GM18526 (cell line): Measurements from ENCODE around the gene PTPN4.

Source experiments
- POLR2A ChIP-seq: IDR thresholded peaks from 3 replicates; pipeline ENCODE4 v1.6.1; 2011; ENCODE audit not compliant: insufficient read length; ENCODE audit errors: extremely low read depth

The PTPN4 gene

DNA sequence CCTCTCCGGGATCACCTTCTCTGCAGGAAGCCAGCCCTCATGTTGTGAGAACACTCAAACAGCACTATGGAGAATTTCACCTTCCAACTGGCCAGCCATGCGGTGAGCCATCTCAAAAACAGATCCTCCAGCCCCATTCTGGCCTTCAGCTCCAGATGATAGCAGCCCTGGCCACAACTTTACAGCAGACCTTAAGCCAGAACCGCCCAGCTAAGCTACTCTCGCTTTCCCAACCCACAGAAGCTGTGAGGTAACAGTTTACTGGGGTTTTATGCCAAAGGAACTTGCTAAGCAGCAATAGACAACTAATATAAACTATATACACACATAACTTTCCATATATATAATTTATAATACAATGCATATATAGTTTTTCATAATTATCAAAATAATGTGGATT lies 11.6 kb upstream of the PTPN4 start:
- TF ChIP-seq POLR2A, result no peak

DNA sequence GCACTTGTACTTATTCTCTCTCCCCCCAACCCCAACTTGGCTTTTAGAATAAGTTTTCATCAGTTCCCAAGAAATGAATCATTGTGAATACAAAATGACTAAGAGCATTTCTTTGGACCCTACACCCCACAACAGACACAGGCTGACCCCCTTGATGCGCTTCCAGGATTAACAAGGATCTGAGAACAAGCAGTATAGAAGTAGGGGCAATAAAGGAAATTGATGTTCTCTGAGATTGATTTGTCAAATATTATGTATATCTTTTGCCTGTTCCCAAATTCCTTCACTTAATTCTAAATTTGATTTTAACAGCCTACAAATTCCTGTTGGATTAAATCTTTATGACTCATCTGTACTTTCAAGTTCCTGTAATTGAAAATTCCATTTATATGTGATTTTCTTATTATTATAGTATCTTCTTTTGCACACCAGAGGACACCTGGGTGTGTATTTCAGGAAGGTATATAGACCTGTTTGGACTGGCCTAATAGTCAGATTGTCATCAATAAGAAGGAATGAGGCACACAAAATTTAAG lies 10.2 kb upstream of the PTPN4 start:
- TF ChIP-seq POLR2A, result no peak

DNA sequence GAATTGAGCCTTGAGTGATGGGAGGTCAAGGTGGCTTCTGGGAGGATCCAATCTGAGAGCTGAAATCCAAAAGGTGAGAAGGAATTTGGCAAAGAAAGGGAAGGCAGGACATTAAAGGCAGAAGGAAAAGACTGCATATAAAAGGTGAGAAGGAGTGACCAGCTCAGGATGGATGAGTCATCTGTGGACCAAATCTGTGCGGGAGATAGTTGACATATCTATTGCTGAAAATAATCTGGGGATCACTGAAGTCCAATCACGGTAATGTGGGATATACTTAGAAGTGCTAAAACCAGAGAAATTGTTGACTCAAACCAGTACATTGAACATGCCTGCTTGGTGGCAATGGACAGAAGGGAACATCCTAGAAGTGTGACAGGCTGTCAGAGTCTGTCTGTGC lies 8.0 kb upstream of the PTPN4 start:
- TF ChIP-seq POLR2A, result no peak

DNA sequence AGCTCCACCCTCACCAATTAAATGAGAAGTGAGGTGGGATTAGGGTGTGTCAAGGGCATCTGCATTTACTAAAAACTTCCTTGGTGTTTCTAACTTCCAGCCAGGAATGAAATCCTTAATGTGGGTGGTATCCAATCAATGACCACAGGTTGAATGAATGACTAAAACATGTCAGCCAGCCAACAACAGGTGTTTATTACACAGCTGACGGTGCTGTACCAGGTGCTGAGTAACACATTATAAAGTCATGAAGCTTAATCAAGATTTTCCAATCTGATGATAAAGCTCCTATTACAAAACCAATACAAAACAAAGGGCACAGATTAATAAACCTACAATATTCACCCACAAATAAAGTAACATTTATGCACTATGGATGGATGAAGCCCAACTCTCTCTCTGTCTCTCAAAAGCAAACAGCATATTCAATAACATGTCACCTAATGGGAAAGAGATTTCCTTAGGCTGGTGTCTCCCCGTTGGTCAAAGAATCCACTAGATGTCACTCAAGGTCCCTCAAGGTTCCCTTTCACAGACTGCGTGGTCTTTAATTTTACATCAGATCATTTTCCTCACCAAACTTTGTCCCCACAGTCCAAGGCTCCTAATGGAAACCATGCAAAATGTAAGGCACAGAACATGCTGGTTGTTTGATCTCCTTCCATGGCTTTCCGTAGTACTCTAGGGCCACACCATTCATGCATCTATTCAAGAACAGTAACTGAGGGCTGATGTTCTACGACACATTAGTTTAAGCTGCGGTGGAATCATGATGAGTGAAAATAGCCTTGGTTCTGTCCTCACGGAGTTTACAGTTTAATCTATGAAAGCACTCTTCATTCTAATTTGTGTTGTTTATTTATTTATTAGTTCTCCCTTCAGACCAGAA lies 6.4 kb upstream of the PTPN4 start:
- no peak for TF ChIP-seq POLR2A

DNA sequence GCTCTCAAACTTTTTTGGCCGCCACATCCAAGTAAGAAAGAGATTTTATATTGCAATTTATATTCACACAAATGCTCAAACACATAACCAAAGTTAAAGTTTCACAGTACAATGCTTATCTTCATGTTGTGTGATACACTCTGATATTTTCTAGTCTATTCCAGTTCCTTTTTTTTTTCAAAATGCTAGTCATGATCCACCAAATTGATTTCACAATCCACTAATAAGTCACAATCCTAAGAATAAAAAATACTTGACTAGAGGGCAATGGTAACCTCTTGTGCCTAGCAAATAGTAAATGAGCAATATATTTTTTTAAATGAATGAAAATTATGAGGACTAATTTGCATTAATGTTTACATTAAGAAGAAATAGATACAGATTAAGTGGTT lies 5.8 kb upstream of the PTPN4 start:
- TF ChIP-seq POLR2A, result no peak

DNA sequence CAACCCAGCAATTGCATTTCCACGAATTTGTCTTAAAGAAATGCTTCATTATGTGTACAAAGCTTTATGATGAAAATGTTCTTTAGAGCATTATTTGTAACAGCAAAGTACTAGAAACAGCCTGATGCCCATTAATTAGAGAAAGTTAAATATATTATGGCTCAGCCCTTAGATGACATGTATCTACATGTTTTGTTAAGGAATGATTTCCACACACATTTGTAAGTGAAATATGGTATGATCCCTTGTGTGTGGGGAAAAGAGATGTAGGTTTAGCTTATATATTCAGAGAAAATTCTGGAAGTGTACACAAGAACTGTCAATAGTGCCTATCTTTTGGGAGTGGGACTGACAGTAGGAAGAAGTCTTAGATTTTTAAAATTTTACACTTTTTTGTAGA lies 3.8 kb upstream of the PTPN4 start:
- no peak for TF ChIP-seq POLR2A

DNA sequence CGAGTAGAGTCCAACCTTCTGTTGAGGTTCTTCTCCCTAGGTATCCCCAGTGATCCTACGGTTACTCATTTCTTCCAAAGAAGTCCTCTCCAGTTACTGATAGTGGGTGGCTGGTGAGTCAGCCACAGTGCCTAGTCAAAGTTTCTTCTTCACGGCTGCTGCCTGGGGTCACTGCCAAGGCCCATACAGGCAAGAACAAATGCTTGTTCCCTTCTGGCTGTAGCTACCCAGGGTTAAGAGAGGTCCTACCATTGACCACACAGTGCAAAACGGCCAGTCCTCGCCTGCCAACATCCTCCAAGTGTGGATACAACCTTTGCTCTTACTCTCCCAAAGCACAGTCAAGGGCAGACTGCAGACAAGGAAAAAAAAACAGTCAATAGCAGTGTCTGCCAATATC lies 2.9 kb upstream of the PTPN4 start:
- TF ChIP-seq POLR2A, result no peak

DNA sequence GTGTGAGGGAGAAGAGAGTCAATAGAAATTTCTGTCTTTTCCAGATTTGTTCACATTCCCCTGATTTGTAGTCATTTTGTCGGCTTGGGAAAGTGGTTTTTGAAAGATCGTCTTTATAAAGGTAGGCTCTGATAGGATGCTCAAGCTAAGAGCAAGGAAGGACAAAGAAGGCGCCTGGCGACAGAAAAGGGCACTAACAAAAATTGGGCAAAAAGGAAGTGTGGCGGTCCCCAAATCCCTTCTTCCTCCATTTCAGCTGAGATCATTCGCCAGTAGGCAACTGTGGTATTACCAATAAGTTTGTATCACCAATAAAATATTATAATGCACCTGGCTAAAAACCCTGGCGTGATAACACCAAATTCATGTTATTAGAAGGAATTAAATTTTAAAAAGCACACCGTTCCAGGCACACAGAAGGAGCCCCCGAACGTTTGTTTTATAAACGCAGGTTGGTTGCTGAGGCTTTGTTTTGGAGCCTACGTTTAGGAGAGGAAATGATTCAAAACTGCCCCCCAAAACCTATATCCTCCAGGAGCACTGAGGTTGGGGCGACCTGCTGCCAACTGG lies 756 bp upstream of the PTPN4 start:
- TF ChIP-seq POLR2A, result no peak

DNA sequence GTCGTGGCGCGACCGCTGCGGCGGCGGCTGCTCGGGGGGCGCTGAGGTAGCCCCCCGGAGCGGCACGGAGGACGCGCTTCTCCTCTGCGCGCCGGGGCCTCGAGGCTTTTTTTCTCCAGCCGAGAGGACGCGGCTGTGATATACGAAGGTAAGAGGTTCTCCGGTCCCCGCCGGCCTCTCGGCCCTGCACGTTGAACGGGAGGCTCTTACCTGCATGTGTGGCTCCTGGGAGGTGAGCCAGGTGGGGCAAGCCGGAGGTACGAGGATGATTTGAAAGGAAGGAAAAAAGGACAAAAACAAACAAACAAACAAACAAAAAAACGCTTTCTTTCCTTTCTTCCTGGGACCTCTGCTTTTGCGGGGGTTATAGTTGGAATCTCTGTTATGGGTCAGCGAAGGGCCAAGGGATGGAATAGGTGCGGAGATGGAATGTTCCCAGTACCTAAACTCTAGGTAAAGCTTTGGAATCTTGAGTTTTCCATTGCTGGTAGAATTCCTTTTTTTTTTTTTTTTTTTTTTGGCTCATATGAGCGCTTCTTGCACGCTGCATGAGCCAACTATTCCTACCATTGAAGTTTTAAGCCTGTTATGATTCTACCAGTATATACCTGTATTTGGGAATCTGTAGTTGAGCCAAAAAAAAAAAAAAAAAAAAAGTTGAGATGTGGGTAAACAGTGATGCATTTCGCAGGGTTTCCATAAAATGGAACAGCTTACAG lies 674 bp downstream of the PTPN4 start:
- no peak for TF ChIP-seq POLR2A

DNA sequence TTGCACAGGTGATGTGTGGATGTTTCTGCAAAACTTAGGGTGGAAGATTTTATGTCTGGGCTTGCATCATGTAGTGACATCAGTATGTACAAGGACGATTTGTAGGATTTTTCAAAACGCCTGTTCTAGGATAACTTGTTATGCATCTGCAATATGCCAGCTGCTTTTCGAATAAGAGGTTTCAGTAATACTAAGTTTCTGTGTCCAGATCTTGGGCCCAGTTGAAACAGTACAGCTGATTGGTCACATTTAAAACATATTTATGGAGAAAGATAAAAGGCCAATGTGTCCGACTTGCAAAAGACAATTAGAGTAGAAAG lies 1.2 kb downstream of the PTPN4 start:
- no peak for TF ChIP-seq POLR2A

DNA sequence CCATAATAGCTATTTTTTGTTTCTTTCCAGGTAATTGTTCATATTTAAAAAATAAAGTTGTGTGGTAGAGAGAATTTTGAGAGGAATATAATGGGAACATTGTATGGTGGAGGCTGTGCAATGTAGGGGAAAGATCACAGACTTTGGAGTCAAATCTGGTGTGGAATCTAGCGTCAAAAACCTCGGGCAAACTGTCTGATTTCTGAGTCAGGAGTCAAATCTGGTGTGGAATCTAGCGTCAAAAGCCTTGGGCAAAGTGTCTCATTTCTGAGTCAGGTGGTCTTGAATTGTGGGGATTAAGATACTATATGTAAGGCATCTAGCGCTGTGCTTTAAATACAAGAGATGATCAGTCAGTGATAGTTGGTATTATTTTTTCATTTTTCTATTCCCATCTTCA lies 5.1 kb downstream of the PTPN4 start:
- no peak for TF ChIP-seq POLR2A

DNA sequence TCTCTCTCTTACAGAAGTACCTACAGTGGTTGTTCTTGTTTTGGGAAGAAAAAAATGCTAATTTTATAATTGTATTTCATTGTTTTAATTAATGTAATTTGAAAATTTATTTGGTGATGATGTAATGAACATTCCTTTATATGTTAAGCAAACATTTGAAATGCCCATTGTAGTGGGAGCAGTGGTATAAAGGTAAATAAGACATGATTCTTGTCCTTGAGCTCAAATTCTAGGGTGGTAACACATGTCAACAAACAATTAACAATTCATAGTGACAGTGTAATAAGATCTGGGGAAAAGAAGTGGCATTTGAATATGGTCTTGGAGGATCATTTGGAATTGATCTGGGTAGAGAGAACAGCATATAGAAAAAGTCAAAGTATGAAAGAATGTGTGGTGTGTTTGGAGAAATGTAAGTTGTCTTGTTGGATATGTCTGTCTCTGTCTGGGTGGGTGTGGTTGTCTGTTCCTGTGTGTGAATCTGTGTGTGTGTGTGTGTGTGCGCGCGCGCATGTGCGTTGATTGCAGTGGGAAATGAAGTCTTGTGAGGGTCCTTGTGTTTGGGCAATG lies 5.8 kb downstream of the PTPN4 start:
- TF ChIP-seq POLR2A, result no peak

DNA sequence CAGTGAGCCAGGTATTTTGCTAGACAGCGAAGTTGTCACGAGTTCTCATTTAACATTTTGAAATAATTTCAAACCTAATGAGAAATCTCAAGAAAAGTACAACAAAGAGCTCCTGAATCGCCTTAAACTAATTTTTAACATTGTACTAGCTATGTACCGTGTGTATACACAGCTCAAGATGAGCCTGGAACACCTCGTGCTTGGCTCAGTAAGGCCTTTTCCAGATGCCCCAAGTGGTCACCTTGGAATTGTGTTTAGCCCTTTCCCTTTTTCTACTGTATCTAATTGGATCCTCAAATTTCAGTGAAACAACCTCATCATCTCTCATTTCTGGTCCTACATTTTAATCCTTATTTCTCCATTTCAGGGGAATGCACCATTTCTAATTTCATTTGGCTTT lies 7.2 kb downstream of the PTPN4 start:
- TF ChIP-seq POLR2A, result no peak

DNA sequence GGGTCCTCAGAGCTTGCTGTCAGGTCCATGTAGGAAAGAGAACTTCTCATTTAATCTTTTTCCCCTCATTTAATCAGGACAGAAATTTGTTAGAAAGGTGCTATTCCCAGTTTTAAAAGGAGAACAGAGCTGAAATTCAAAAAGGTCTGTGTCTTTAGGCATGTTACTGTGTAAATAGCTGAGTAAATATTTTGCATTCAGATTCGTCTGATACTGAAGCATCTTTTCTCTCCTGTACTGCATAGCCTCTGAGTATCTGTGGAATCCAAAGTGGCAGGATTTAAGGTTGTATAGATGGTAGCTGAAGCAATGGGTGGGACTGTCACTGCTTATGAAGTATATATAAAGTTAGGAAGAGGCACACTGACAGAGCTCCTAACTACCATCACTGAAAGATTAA lies 9.0 kb downstream of the PTPN4 start:
- no peak for TF ChIP-seq POLR2A

DNA sequence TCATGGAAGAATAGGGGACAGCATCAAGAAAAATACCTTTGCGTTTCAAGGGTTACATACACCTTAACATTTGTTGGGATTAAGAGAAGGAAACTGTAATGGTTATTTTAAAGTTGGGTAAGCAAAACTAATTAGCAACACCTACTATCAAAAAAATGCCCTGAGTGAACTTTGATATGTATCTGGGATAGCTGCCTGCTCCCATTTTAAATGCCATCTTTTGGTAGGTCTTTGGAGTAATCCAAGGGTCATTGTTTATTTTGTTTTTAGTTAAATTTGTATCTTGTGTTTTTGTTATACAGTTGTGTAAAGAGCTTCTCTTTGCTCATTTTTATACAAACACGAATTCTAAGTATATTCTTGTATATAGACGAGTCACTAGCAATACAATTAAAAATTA lies 9.9 kb downstream of the PTPN4 start:
- TF ChIP-seq POLR2A, result no peak

DNA sequence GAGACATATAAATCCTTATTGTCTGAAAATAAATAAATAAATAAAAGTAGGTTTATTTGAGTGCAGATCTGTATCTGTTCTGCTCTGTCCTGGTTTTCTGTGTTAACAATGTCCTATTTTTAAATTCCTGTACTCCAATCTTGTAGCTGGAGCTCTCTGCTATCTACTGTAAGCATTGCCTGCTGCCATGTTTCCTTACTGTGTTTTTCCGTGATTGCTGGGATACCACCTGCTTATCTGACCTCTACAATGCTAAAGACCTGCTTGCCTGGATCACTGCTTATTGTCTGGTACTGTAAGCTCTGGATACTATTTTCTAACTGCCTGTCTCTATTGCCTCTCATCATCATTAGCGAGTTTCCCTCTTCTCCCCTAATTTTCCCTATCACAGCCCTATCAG lies 11.6 kb downstream of the PTPN4 start:
- TF ChIP-seq POLR2A, result no peak

DNA sequence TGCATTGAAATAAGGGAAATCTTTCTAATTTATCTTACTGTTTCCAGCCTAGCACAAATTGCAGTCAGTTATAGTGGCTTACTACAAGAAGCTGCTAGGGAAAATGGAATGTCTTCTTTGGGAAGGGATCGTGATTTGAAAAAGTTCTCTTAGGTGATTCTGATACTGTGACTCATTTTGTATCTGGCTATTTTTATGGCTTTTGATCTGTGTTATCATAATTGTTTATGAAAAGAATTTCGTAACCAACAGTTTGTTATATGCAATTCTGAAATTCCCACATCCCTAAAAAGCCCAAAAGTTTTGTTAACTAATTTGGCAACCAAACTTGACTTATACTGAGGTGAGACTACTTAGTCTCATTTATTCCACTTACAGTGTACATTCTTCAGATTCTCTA lies 12.4 kb downstream of the PTPN4 start:
- TF ChIP-seq POLR2A, result no peak

DNA sequence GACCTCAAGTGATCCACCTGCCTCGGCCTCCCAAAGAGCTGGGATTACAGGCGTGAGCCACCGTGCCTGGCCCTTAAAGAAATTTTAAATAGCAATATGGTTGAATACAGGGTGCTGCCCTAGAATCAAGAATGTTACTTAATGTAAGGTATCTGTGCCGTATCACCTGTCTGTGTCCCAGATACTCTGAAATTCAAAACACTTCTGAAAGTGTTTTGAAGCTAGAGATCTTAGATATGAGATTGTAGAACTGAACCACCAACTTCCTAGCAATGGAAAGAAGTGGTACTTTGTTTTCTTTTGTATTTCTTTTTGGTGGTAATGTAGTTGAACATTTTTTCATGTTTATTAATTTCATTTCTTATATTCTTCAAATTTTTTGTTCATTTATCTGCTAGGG lies 13.0 kb downstream of the PTPN4 start:
- no peak for TF ChIP-seq POLR2A
